GM12878 (cell line): ENCODE data around the gene NEMP2. TPM values are rescaled to one million over a fixed set of nuclear protein-coding genes. Genes with fewer than 3 reads are reported as not detected.

ENCODE experiments used
- ATAC-seq: fragments of 200-7000 bp; cut with Tn5 transposase; 3 replicates; pipeline ENCODE4 v1.9.1; 2020; ENCODE audit warnings: mild to moderate bottlenecking, moderate library complexity
- BruUV-seq: library from RNA; stranded (reverse); fragments of 400-500 nt; replicated peaks from 2 replicates; lab custom pipeline; 2021; lab: Mats Ljungman, UMichigan
- CTCF ChIA-PET: fragments of 300-600 bp; sonication (Branson Sonifier 250); formaldehyde crosslinking; extraction: SDS; loops from one replicate; lab custom pipeline; 2021; ENCODE audit warnings: inconsistent platforms; lab: Yijun Ruan, JAX
- POLR2A ChIA-PET: fragments of 350-600 bp; formaldehyde crosslinking; extraction: SDS; loops from one replicate; lab custom pipeline; 2021; ENCODE audit warnings: inconsistent platforms; lab: Charles Lee
- RAD21 ChIA-PET: fragments of 300-600 bp; sonication (Branson Sonifier 250); formaldehyde crosslinking; loops from one replicate; lab custom pipeline; 2023; ENCODE audit warnings: antibody characterized with exemption; ENCODE audit not compliant: unreplicated experiment; lab: Charles Lee
- SMC1A ChIA-PET: fragments of 300-600 bp; sonication (Branson Sonifier 250); formaldehyde crosslinking; loops from one replicate; lab custom pipeline; 2023; ENCODE audit not compliant: unreplicated experiment, uncharacterized antibody; lab: Charles Lee
- DNase-seq: peaks from one replicate; pipeline ENCODE4 v3.0.0-alpha.2; 2011; ENCODE audit warnings: low read depth, low spot score
- FAIRE-seq: peaks from 3 replicates; lab custom pipeline; 2011; peaks lifted over from hg19 to GRCh38; lab: Jason Lieb, UNC
- H2AFZ ChIP-seq: 2 replicates; pipeline ENCODE4 v1.6.0; 2011; ENCODE audit warnings: low read depth, low read length, control low read depth; ENCODE audit not compliant: control insufficient read depth
- H3K27ac ChIP-seq: 2 replicates; pipeline ENCODE4 v1.5.1; 2011; ENCODE audit warnings: control low read depth; ENCODE audit not compliant: control insufficient read depth, insufficient read depth
- H3K27me3 ChIP-seq, 2 experiments: replicated peaks in 1 of 2; 2 replicates each; pipeline versions ENCODE4 v1.6.0 to v1.6.1; 2011; ENCODE audit warnings: low read length in 1 of 2; ENCODE audit not compliant: control insufficient read depth in 2 of 2, insufficient read depth in 2 of 2
- H3K36me3 ChIP-seq, 2 experiments: 2 replicates each; pipeline ENCODE4 v1.5.1; 2011; ENCODE audit warnings: low read length in 1 of 2; ENCODE audit not compliant: control insufficient read depth in 2 of 2, insufficient read depth in 2 of 2
- H3K4me1 ChIP-seq: 2 replicates; pipeline ENCODE4 v1.6.1; 2011; ENCODE audit warnings: mild to moderate bottlenecking, low read length, moderate library complexity, mixed read lengths; ENCODE audit not compliant: control insufficient read depth, insufficient read depth
- H3K4me2 ChIP-seq: 2 replicates; pipeline ENCODE4 v1.6.0; 2011; ENCODE audit warnings: control low read depth; ENCODE audit not compliant: control insufficient read depth, insufficient read depth
- H3K4me3 ChIP-seq: fragments of 200-600 bp; sonication (generic); 2 replicates; pipeline ENCODE4 v1.5.1; 2016
- H3K79me2 ChIP-seq: 2 replicates; pipeline ENCODE4 v1.6.0; 2011; ENCODE audit warnings: low read length; ENCODE audit not compliant: control insufficient read depth, insufficient read depth
- H3K9ac ChIP-seq: 2 replicates; pipeline ENCODE4 v1.8.0; 2011; ENCODE audit warnings: low read length, control low read depth, mixed read lengths; ENCODE audit not compliant: control insufficient read depth, insufficient read depth
- H3K9me3 ChIP-seq: replicated peaks from 3 replicates; pipeline ENCODE4 v1.5.1; 2011; ENCODE audit warnings: mild to moderate bottlenecking, low read length; ENCODE audit not compliant: control insufficient read depth, insufficient read depth
- H4K20me1 ChIP-seq: 2 replicates; pipeline ENCODE4 v1.6.0; 2011; ENCODE audit not compliant: control insufficient read depth, insufficient read depth
- ASH2L ChIP-seq: fragments of 300-600, 200-600 bp; sonication (generic); IDR thresholded peaks from 2 replicates; pipeline ENCODE4 v1.6.1; 2017; ENCODE audit warnings: low read depth, mild to moderate bottlenecking, borderline replicate concordance
- CBFB ChIP-seq: IDR thresholded peaks from 2 replicates; pipeline ENCODE4 v1.6.1; 2016; ENCODE audit warnings: antibody characterized with exemption, low read depth
- CEBPB ChIP-seq, 2 experiments: fragments of 150-350 bp in 1 of 2; IDR thresholded peaks; 2 replicates each; pipeline ENCODE4 v1.6.1; 2012 to 2014; ENCODE audit warnings: low read depth in 2 of 2, low read length in 2 of 2, borderline replicate concordance in 1 of 2, inconsistent platforms in 1 of 2
- CHD2 ChIP-seq: IDR thresholded peaks from 2 replicates; pipeline ENCODE4 v1.6.1; 2011; ENCODE audit warnings: low read depth, low read length, improper control_type of control experiment, borderline replicate concordance
- CHD4 ChIP-seq: fragments of 200-600 bp; sonication (generic); IDR thresholded peaks from 2 replicates; pipeline ENCODE4 v1.6.1; 2016; ENCODE audit warnings: mild to moderate bottlenecking
- CREM ChIP-seq: IDR thresholded peaks from 2 replicates; pipeline ENCODE4 v1.6.1; 2014; ENCODE audit warnings: antibody characterized with exemption, low read depth
- EGR1 ChIP-seq, 2 experiments: IDR thresholded peaks; 1 replicate in 1 of 2; 2 replicates in 1 of 2; pipeline ENCODE4 v1.6.1; 2011 to 2012; ENCODE audit warnings: low read depth in 2 of 2, low read length in 2 of 2, borderline replicate concordance in 1 of 2, mild to moderate bottlenecking in 1 of 2, moderate library complexity in 1 of 2
- GATAD2B ChIP-seq: fragments of 450-650 bp; conservative IDR thresholded peaks from 2 replicates; pipeline ENCODE4 v1.6.1; 2017; ENCODE audit warnings: low read depth, mild to moderate bottlenecking, moderate library complexity
- HCFC1 ChIP-seq: fragments of 150-350 bp; IDR thresholded peaks from 2 replicates; pipeline ENCODE4 v1.6.1; 2014; ENCODE audit warnings: low read length
- IKZF1 ChIP-seq: fragments of 450-650 bp; conservative IDR thresholded peaks from 2 replicates; pipeline ENCODE4 v1.6.1; 2017; ENCODE audit warnings: antibody characterized with exemption, mild to moderate bottlenecking
- KLF5 ChIP-seq: fragments of 450-650 bp; IDR thresholded peaks from 2 replicates; pipeline ENCODE4 v1.6.1; 2014; ENCODE audit warnings: mild to moderate bottlenecking; ENCODE audit not compliant: partially characterized antibody
- NFXL1 ChIP-seq: fragments of 450-650 bp; IDR thresholded peaks from 2 replicates; pipeline ENCODE4 v1.6.1; 2017; ENCODE audit warnings: antibody characterized with exemption, mild to moderate bottlenecking, borderline replicate concordance
- NR2C1 ChIP-seq: fragments of 450-650 bp; IDR thresholded peaks from 2 replicates; pipeline ENCODE4 v1.6.1; 2017; ENCODE audit warnings: antibody characterized with exemption, mild to moderate bottlenecking, moderate library complexity
- RELA ChIP-seq: fragments of 450-650 bp; IDR thresholded peaks from 2 replicates; pipeline ENCODE4 v1.8.0; 2014; ENCODE audit warnings: borderline replicate concordance; ENCODE audit not compliant: partially characterized antibody
- SIX5 ChIP-seq: IDR thresholded peaks from 2 replicates; pipeline ENCODE4 v1.6.1; 2011; ENCODE audit warnings: mild to moderate bottlenecking, low read depth, low read length, moderate library complexity; ENCODE audit not compliant: severe bottlenecking
- TCF12 ChIP-seq: IDR thresholded peaks from 2 replicates; pipeline ENCODE4 v1.6.1; 2011; ENCODE audit warnings: low read depth, mild to moderate bottlenecking, low read length
- YBX1 ChIP-seq: fragments of 450-650 bp; IDR thresholded peaks from 2 replicates; pipeline ENCODE4 v1.6.1; 2016; ENCODE audit warnings: antibody characterized with exemption
- WGBS: methylation state at CpG from one replicate; pipeline ENCODE4 v1.1.6; 2016; ENCODE audit warnings: low lambda C conversion rate; ENCODE audit not compliant: insufficient replicate concordance, insufficient coverage; ENCODE audit errors: missing lambda C conversion rate; 5-methylcytosine and 5-hydroxymethylcytosine counted together
- in situ Hi-C: fragments of 300-500 bp; cut with MboI; formaldehyde crosslinking; loops from 9 replicates; pipeline ENCODE4 v1.14.3; 2018; ENCODE audit warnings: mixed read lengths
- intact Hi-C: fragments of 100-400 bp; cut with micrococcal nuclease; formaldehyde crosslinking; loops from one replicate; pipeline ENCODE4 v1.14.2; 2022; ENCODE audit not compliant: unreplicated experiment
- polyA plus RNA-seq, 11 experiments: library from polyadenylated mRNA; depleted of rRNA in 4 of 11; unstranded in 6 of 11; stranded (reverse) in 5 of 11; fragments of >200 nt; fragmentation: Nextera tagmentation in 4 of 11; fragmentation: Illumina TruSeq in 1 of 11; extraction: Ambion mirVana in 4 of 11; extraction: Trizol in 1 of 11; gene quantifications; 1 replicate in 1 of 11; 2 replicates in 10 of 11; pipeline versions ENCODE4 v1.2.1 to v1.2.3, GENCODE V29; 2011 to 2016; ENCODE audit warnings: inconsistent platforms in 2 of 11, missing spikeins in 2 of 11, low read depth in 1 of 11
- total RNA-seq, 4 experiments: library from RNA; depleted of rRNA in 3 of 4; stranded (reverse); fragments of >200 nt in 3 of 4; fragmentation: Illumina TruSeq in 1 of 4; extraction: Trizol in 1 of 4; gene quantifications; 2 replicates each; pipeline versions ENCODE4 v1.2.1 to v1.2.3, GENCODE V29; 2013 to 2021
- TF ChIP-seq, protein P1 (sequence below): fragments of 450-650 bp; formaldehyde crosslinking; IDR thresholded peaks from 2 replicates; pipeline ENCODE4 v1.5.0; 2022; ENCODE audit warnings: mild to moderate bottlenecking, missing genetic modification characterization
- TF ChIP-seq, protein P2 (sequence below): IDR thresholded peaks from 2 replicates; pipeline ENCODE4 v1.6.1; 2011; ENCODE audit warnings: borderline replicate concordance, low read depth, mild to moderate bottlenecking, moderate library complexity, low read length; ENCODE audit not compliant: insufficient read depth, poor library complexity, severe bottlenecking

NEMP2 gene
- total and polyA plus RNA-seq, 10 of the 15 experiments (the other 5 are each of a cell fraction or from before 2014, with no cell fraction given), result 2.3 to 14.0 (median 8.1) TPM

DNA sequence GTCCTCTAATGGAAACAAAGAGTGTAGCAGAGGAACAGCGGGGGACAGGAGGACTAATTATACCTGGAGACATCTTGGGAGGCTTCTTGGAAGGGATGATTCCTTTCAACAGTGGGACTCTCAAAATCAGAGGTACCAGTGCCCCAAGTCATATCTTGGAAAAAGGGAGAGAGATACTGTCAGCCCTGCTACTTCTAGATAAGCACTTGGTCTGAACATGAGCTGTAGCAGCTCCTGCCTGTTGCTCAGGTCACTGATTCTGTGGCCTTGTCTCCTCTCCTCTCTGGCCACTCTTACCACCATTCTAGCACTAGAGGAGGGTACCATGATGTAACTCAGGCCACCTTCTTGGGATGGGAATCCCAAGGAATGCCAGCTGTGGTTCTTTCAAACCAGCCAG is 71.9 kb downstream of the NEMP2 start (continued):
- no peak for TF ChIP-seq CHD4
- TF ChIP-seq, all 136 proteins: peak for 0

DNA sequence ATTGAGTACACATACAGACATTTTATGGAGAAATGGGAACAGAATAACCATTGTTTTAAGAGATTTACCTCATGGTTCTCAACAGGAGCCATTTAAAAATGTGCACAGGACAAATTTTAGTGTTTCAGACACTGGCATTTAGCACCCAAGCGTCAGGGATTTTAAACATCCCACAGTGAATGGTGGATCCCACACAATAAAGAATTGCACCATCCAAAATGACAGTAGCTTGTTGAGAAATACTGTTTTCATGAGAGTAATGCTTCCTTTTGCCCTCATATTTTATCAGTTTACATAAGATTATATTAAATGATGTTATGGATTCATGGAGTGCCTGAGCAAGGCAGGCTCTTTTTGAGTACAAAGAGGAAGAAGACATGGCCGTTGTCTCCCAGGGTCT is 72.3 kb downstream of the NEMP2 start:
- WGBS, result 68% methylated on average over 2 of the region's 2 CpGs
- Histone ChIP-seq H2AFZ (no peak overlapping the region), H3K4me2 (no peak overlapping the region), H3K27me3 (no peaks in the 10 kb centered on the region), H4K20me1 (no peaks in the 10 kb centered on the region), H3K36me3 (no peaks in the 10 kb centered on the region; a peak in 2 of 4 replicates), H3K79me2 (peaks cover 27% of the 10 kb centered on the region), H3K9ac (no peak overlapping the region), H3K4me1 (peaks cover 32% of the 10 kb centered on the region), H3K27ac (no peak overlapping the region), H3K4me3 (no peak overlapping the region), H3K9me3 (no peaks in the 10 kb centered on the region; the same call in 2 of the 3 replicates)
- POLR2A ChIA-PET, result interaction anchor here (1.1 to 1.2 kb wide), 2 partner anchors 19 to 54 kb away, joined by 3 read pairs; no protein-coding TSS in a partner anchor
- DNase-seq (no peak), ATAC-seq (no peak), FAIRE-seq (no peak)
- intact Hi-C loops, result no loop called here
- CTCF ChIA-PET, result interaction anchor here (2.1 kb wide), 1 partner anchor 118 kb away, joined by 4 read pairs; no protein-coding TSS in a partner anchor
- RAD21 ChIA-PET, result interaction anchor here (1.3 to 2.8 kb wide), 2 partner anchors 14 to 40 kb away, joined by 3 to 5 read pairs; no protein-coding TSS in a partner anchor
- in situ Hi-C loops, result no loop called here
- no TSS peak for BruUV-seq
- SMC1A ChIA-PET, result interaction anchor here (1.8 to 2.2 kb wide), 2 partner anchors 53 to 219 kb away, joined by 4 to 6 read pairs; no protein-coding TSS in a partner anchor
- TF ChIP-seq, protein P1, sequence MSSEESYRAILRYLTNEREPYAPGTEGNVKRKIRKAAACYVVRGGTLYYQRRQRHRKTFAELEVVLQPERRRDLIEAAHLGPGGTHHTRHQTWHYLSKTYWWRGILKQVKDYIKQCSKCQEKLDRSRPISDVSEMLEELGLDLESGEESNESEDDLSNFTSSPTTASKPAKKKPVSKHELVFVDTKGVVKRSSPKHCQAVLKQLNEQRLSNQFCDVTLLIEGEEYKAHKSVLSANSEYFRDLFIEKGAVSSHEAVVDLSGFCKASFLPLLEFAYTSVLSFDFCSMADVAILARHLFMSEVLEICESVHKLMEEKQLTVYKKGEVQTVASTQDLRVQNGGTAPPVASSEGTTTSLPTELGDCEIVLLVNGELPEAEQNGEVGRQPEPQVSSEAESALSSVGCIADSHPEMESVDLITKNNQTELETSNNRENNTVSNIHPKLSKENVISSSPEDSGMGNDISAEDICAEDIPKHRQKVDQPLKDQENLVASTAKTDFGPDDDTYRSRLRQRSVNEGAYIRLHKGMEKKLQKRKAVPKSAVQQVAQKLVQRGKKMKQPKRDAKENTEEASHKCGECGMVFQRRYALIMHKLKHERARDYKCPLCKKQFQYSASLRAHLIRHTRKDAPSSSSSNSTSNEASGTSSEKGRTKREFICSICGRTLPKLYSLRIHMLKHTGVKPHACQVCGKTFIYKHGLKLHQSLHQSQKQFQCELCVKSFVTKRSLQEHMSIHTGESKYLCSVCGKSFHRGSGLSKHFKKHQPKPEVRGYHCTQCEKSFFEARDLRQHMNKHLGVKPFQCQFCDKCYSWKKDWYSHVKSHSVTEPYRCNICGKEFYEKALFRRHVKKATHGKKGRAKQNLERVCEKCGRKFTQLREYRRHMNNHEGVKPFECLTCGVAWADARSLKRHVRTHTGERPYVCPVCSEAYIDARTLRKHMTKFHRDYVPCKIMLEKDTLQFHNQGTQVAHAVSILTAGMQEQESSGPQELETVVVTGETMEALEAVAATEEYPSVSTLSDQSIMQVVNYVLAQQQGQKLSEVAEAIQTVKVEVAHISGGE (CRISPR knock-in tag), result no peak
- TF ChIP-seq NFXL1 (no peak), NR2C1 (no peak), CEBPB (IDR thresholded peaks at IDR 0.05; ENCODE audit: borderline replicate concordance in 1 of 2, low read depth in 2 of 2, low read length in 2 of 2) (no peak), SIX5 (no peak), HCFC1 (no peak), IKZF1 (no peak), GATAD2B (no peak), TCF12 (no peak), EGR1 (IDR thresholded peaks at IDR 0.05; ENCODE audit: borderline replicate concordance in 1 of 2, low read depth in 2 of 2, low read length in 2 of 2) (no peak), YBX1 (no peak), CHD2 (no peak), CBFB (no peak), RELA (no peak), KLF5 (no peak), CREM (no peak), ASH2L (no peak)
- TF ChIP-seq, protein P2, sequence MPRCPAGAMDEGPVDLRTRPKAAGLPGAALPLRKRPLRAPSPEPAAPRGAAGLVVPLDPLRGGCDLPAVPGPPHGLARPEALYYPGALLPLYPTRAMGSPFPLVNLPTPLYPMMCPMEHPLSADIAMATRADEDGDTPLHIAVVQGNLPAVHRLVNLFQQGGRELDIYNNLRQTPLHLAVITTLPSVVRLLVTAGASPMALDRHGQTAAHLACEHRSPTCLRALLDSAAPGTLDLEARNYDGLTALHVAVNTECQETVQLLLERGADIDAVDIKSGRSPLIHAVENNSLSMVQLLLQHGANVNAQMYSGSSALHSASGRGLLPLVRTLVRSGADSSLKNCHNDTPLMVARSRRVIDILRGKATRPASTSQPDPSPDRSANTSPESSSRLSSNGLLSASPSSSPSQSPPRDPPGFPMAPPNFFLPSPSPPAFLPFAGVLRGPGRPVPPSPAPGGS, result no peak
